Gastrocnemius medialis (tissue), 4 donors: ENCODE results near the gene SLC37A1.

Source experiments
- CTCF ChIP-seq, 5 experiments: fragments of 450-650 bp in 3 of 5; fragments of 200-600 bp in 2 of 5; sonication (generic) in 2 of 5; IDR thresholded peaks in 4 of 5; conservative IDR thresholded peaks in 1 of 5; 1 replicate in 4 of 5; 2 replicates in 1 of 5; pipeline ENCODE4 v1.5.1; 2016 to 2019; ENCODE audit warnings: antibody characterized with exemption in 5 of 5, mild to moderate bottlenecking in 3 of 5, moderate library complexity in 3 of 5
- POLR2A ChIP-seq, 2 donors: fragments of 450-650 bp; IDR thresholded peaks; one replicate each; pipeline ENCODE4 v1.6.1; 2017; ENCODE audit warnings: antibody characterized with exemption in 2 of 2, mild to moderate bottlenecking in 2 of 2, moderate library complexity in 2 of 2

GRCh38 chr21:42612390-42612789 lies 98.7 kb downstream of the SLC37A1 start:
- no peak for TF ChIP-seq CTCF (IDR thresholded peaks at IDR 0.05 in 4 of 5, conservative IDR thresholded peaks at IDR 0.05 in 1 of 5)
- no peak for TF ChIP-seq POLR2A (IDR thresholded peaks at IDR 0.05)
